Astrocyte of the spinal cord (primary cell): ENCODE measurements around the gene MMAB.

Source experiments
- DNase-seq: peaks from one replicate; pipeline ENCODE4 v3.0.0; 2011; ENCODE audit warnings: low read depth, low spot score
- H3K4me3 ChIP-seq: 2 replicates; pipeline ENCODE4 v1.5.1; 2011; ENCODE audit warnings: low read depth, mild to moderate bottlenecking, low read length, moderate library complexity
- in situ Hi-C: cut with HindIII; loops from 2 replicates; pipeline ENCODE4 v1.10.0; 2017; ENCODE audit warnings: low sequenced_read_pairs
- TF ChIP-seq, protein P1 (sequence below): IDR thresholded peaks from 2 replicates; pipeline ENCODE4 v1.5.1; 2012; ENCODE audit warnings: low read depth, mild to moderate bottlenecking, low read length, inconsistent platforms

Gene MMAB

GRCh38 chr12:109581334-109581691, 8.0 kb upstream of the MMAB start:
- TF ChIP-seq, protein P1, sequence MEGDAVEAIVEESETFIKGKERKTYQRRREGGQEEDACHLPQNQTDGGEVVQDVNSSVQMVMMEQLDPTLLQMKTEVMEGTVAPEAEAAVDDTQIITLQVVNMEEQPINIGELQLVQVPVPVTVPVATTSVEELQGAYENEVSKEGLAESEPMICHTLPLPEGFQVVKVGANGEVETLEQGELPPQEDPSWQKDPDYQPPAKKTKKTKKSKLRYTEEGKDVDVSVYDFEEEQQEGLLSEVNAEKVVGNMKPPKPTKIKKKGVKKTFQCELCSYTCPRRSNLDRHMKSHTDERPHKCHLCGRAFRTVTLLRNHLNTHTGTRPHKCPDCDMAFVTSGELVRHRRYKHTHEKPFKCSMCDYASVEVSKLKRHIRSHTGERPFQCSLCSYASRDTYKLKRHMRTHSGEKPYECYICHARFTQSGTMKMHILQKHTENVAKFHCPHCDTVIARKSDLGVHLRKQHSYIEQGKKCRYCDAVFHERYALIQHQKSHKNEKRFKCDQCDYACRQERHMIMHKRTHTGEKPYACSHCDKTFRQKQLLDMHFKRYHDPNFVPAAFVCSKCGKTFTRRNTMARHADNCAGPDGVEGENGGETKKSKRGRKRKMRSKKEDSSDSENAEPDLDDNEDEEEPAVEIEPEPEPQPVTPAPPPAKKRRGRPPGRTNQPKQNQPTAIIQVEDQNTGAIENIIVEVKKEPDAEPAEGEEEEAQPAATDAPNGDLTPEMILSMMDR = no peak
- in situ Hi-C loops = no loop called here
- DNase-seq = no peak
- no peak overlapping the region for H3K4me3 ChIP-seq

- TF ChIP-seq, protein P1 = no peak
- in situ Hi-C loops = no loop called here
- DNase-seq = no peak
- no peak overlapping the region for H3K4me3 ChIP-seq
Observed at GRCh38 chr12:109580684-109581333, 7.5 kb upstream of the MMAB start.

GRCh38 chr12:109580272-109580671, 7.0 kb upstream of the MMAB start:
- in situ Hi-C loops = no loop called here
- TF ChIP-seq, protein P1 = no peak
- H3K4me3 ChIP-seq = no peak overlapping the region
- no peak for DNase-seq

- no peak for DNase-seq
Observed at GRCh38 chr12:109579639-109580038, 6.3 kb upstream of the MMAB start.

DNA sequence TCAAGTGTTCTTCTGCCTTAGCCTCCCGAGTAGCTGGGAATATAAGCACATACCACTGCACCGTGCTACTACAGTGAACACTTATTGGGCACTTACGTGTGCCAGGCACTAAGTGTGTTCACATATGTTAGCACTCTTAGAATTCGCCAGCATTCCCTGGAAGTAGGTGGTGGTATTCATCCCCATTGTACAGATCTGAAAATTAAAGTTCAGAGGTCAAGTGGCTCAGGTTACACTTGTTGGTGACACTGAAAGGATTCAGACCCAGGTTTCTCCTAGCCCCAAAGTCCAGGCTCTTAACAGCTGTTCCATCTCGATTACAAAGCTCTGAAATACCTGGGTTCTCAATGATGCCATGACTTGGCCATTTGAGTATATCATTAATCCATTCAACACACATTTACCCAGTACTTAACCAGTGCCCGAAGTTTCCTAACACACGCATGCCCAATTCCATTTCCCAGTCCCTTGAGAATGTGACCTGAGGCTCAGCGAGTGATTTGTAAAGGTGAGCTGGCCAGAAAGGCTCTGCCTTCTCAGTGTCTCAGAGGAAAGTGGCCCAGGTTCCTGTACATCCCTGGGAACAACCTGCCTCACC, 5.1 kb upstream of the MMAB start:
- TF ChIP-seq, protein P1 = no peak
- no peak for DNase-seq
- H3K4me3 ChIP-seq = no peak overlapping the region
- in situ Hi-C loops = no loop called here

More at GRCh38 chr12:109579639-109580038, 6.3 kb upstream of the MMAB start:
- TF ChIP-seq, protein P1 = no peak
- H3K4me3 ChIP-seq = no peak overlapping the region
- in situ Hi-C loops = no loop called here

DNA sequence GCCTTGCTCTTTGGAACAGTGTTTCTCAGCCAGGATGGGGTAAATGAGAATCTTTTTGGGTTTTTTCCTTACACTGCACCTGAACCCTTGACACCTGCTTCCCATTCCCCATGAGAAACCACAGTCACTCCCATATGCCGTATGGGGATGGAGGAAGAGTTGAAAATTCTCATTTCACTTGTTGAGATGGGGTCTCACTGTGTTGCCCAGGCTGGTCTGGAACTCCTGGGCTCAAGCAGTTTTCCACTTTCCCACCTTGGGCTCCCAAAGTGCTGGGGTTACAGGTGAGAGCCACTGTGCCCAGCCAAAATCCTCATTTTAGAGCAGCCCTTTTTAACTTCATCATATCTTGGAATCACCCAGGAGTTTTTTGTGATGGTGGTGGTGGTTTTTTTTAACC, 4.0 kb upstream of the MMAB start:
- no peak overlapping the region for H3K4me3 ChIP-seq
- DNase-seq = no peak
- TF ChIP-seq, protein P1 = no peak
- in situ Hi-C loops = no loop called here
